Activated CD8-positive, alpha-beta memory T cell treated with anti-CD3 and anti-CD28 coated beads, Interleukin-2, amount 10 ng/mL, durations not matched to agents 7 days and 5 days (primary cell): Measurements from ENCODE around the gene IL18R1. TPM values are rescaled to one million over a fixed set of nuclear protein-coding genes. Genes with fewer than 3 reads are reported as not detected.

Experiments
- ATAC-seq: fragments of 150-1000 bp; cut with Tn5 transposase; one replicate; pipeline ENCODE4 v1.10.0; 2021; ENCODE audit warnings: moderate library complexity
- CTCF ChIA-PET: fragments of 350-600 bp; sonication (Branson Sonifier 250); formaldehyde crosslinking; loops from one replicate; lab custom pipeline; 2021; ENCODE audit warnings: antibody characterized with exemption; lab: Charles Lee
- DNase-seq: peaks from one replicate; pipeline ENCODE4 v3.0.0-alpha.2; 2020
- H3K27ac Mint-ChIP-seq: one replicate; pipeline ENCODE4 v1.8.0; 2021; ENCODE audit warnings: mild to moderate bottlenecking, mixed read lengths
- H3K27me3 Mint-ChIP-seq: one replicate; pipeline ENCODE4 v1.8.0; 2021; ENCODE audit warnings: mixed read lengths
- H3K36me3 Mint-ChIP-seq: one replicate; pipeline ENCODE4 v1.8.0; 2021; ENCODE audit warnings: mild to moderate bottlenecking, mixed read lengths
- H3K4me1 Mint-ChIP-seq: one replicate; pipeline ENCODE4 v1.8.0; 2021; ENCODE audit warnings: mixed read lengths
- H3K4me3 Mint-ChIP-seq: one replicate; pipeline ENCODE4 v1.8.0; 2021; ENCODE audit warnings: mild to moderate bottlenecking, moderate library complexity, mixed read lengths
- H3K9me3 Mint-ChIP-seq: one replicate; pipeline ENCODE4 v1.8.0; 2022; ENCODE audit warnings: low read depth, mixed read lengths
- total RNA-seq, 2 experiments: library from RNA; stranded (reverse); gene quantifications; one replicate each; pipeline ENCODE4 v1.2.3, GENCODE V29; 2021

IL18R1 gene
- total RNA-seq, 2 experiments from 2014 or later = 19.8 to 25.9 TPM

- H3K4me3 Mint-ChIP-seq = no peak overlapping the region
Observed at GRCh38 chr2:102376052-102376591, 20.5 kb downstream of the IL18R1 start.

GRCh38 chr2:102383722-102384121 lies 28.1 kb downstream of the IL18R1 start:
- Mint-ChIP-seq H3K4me1 (peaks cover 7% of the 10 kb centered on the region), H3K4me3 (no peak overlapping the region), H3K27ac (no peak overlapping the region), H3K9me3 (peaks cover 26% of the 10 kb centered on the region), H3K27me3 (no peaks in the 10 kb centered on the region), H3K36me3 (peaks cover 80% of the 10 kb centered on the region)
- ATAC-seq (no peak), DNase-seq (no peak)
- CTCF ChIA-PET = no interaction called here

More at GRCh38 chr2:102376052-102376591, 20.5 kb downstream of the IL18R1 start:
- peaks cover 78% of the 10 kb centered on the region for H3K36me3 Mint-ChIP-seq
- no peak for ATAC-seq
- no peak overlapping the region for H3K27ac Mint-ChIP-seq
- no peak for DNase-seq
- H3K9me3 Mint-ChIP-seq = peaks cover 24% of the 10 kb centered on the region
- H3K4me1 Mint-ChIP-seq = peaks cover 2% of the 10 kb centered on the region
- CTCF ChIA-PET = interaction anchor here (1.5 kb wide), 1 partner anchor 21 kb away, joined by 3 read pairs; no protein-coding TSS in a partner anchor
- no peaks in the 10 kb centered on the region for H3K27me3 Mint-ChIP-seq

- no peak for ATAC-seq
- H3K9me3 Mint-ChIP-seq = peaks cover 24% of the 10 kb centered on the region
- CTCF ChIA-PET = interaction anchor here (0.8 to 1.0 kb wide), 2 partner anchors 57 to 63 kb away, joined by 3 read pairs; no protein-coding TSS in a partner anchor
Observed at GRCh38 chr2:102385522-102385921, 29.9 kb downstream of the IL18R1 start.

GRCh38 chr2:102386004-102386403 lies 30.4 kb downstream of the IL18R1 start:
- peaks cover 24% of the 10 kb centered on the region for H3K9me3 Mint-ChIP-seq
- H3K36me3 Mint-ChIP-seq = peaks cover 75% of the 10 kb centered on the region
- no peaks in the 10 kb centered on the region for H3K27me3 Mint-ChIP-seq
- CTCF ChIA-PET = interaction anchor here (0.8 to 1.0 kb wide), 2 partner anchors 57 to 63 kb away, joined by 3 read pairs; no protein-coding TSS in a partner anchor
- DNase-seq (no peak), ATAC-seq (no peak)
- H3K4me3 Mint-ChIP-seq = no peak overlapping the region
- H3K27ac Mint-ChIP-seq = no peak overlapping the region
- peaks cover 7% of the 10 kb centered on the region for H3K4me1 Mint-ChIP-seq

More at GRCh38 chr2:102385522-102385921, 29.9 kb downstream of the IL18R1 start:
- Mint-ChIP-seq H3K4me1 (peaks cover 7% of the 10 kb centered on the region), H3K4me3 (no peak overlapping the region), H3K27me3 (no peaks in the 10 kb centered on the region), H3K27ac (no peak overlapping the region), H3K36me3 (peaks cover 76% of the 10 kb centered on the region)
- no peak for DNase-seq

GRCh38 chr2:102386867-102387541 lies 31.4 kb downstream of the IL18R1 start:
- H3K36me3 Mint-ChIP-seq = peaks cover 70% of the 10 kb centered on the region
- H3K27ac Mint-ChIP-seq = no peak overlapping the region
- H3K4me1 Mint-ChIP-seq = peaks cover 13% of the 10 kb centered on the region
- DNase-seq (no peak), ATAC-seq (no peak)
- no peaks in the 10 kb centered on the region for H3K27me3 Mint-ChIP-seq
- no peak overlapping the region for H3K4me3 Mint-ChIP-seq
- H3K9me3 Mint-ChIP-seq = peaks cover 22% of the 10 kb centered on the region
- CTCF ChIA-PET = no interaction called here

- Mint-ChIP-seq H3K27ac (peak overlapping the region; percentile 25), H3K27me3 (no peaks in the 10 kb centered on the region), H3K4me3 (no peak overlapping the region), H3K36me3 (peaks cover 65% of the 10 kb centered on the region), H3K9me3 (peaks cover 21% of the 10 kb centered on the region), H3K4me1 (peaks cover 11% of the 10 kb centered on the region)
- DNase-seq = no peak
- no peak for ATAC-seq
- CTCF ChIA-PET = no interaction called here
Observed at GRCh38 chr2:102387763-102388546, 32.4 kb downstream of the IL18R1 start.

- no peaks in the 10 kb centered on the region for H3K9me3 Mint-ChIP-seq
- CTCF ChIA-PET = no interaction called here
- H3K27ac Mint-ChIP-seq = no peak overlapping the region
- H3K27me3 Mint-ChIP-seq = no peaks in the 10 kb centered on the region
- peaks cover 11% of the 10 kb centered on the region for H3K4me1 Mint-ChIP-seq
- peaks cover 40% of the 10 kb centered on the region for H3K36me3 Mint-ChIP-seq
- no peak overlapping the region for H3K4me3 Mint-ChIP-seq
- ATAC-seq (no peak), DNase-seq (no peak)
Observed at GRCh38 chr2:102391565-102391964, 36.0 kb downstream of the IL18R1 start.

- CTCF ChIA-PET = no interaction called here
- no peak for DNase-seq
- H3K27me3 Mint-ChIP-seq = no peaks in the 10 kb centered on the region
- peaks cover 35% of the 10 kb centered on the region for H3K36me3 Mint-ChIP-seq
- no peak overlapping the region for H3K4me3 Mint-ChIP-seq
- ATAC-seq = no peak
- H3K4me1 Mint-ChIP-seq = peaks cover 11% of the 10 kb centered on the region
- H3K27ac Mint-ChIP-seq = no peak overlapping the region
- no peaks in the 10 kb centered on the region for H3K9me3 Mint-ChIP-seq
Observed at GRCh38 chr2:102392096-102392495, 36.5 kb downstream of the IL18R1 start.

GRCh38 chr2:102392942-102393341 lies 37.3 kb downstream of the IL18R1 start:
- no peak overlapping the region for H3K27ac Mint-ChIP-seq
- no peak overlapping the region for H3K4me3 Mint-ChIP-seq
- DNase-seq (no peak), ATAC-seq (no peak)
- H3K9me3 Mint-ChIP-seq = no peaks in the 10 kb centered on the region
- peaks cover 6% of the 10 kb centered on the region for H3K4me1 Mint-ChIP-seq
- peaks cover 29% of the 10 kb centered on the region for H3K36me3 Mint-ChIP-seq
- CTCF ChIA-PET = no interaction called here
- H3K27me3 Mint-ChIP-seq = no peaks in the 10 kb centered on the region

- Mint-ChIP-seq H3K4me3 (no peak overlapping the region), H3K36me3 (peaks cover 15% of the 10 kb centered on the region), H3K4me1 (peaks cover 20% of the 10 kb centered on the region), H3K9me3 (no peaks in the 10 kb centered on the region), H3K27ac (no peak overlapping the region), H3K27me3 (no peaks in the 10 kb centered on the region)
- ATAC-seq (no peak), DNase-seq (no peak)
- CTCF ChIA-PET = interaction anchor here (1.5 kb wide), 1 partner anchor 20 kb away, joined by 3 read pairs; no protein-coding TSS in a partner anchor
Observed at GRCh38 chr2:102396012-102396411, 40.4 kb downstream of the IL18R1 start.

GRCh38 chr2:102397209-102397608 lies 41.6 kb downstream of the IL18R1 start:
- H3K36me3 Mint-ChIP-seq = peaks cover 13% of the 10 kb centered on the region
- CTCF ChIA-PET = interaction anchor here (1.5 kb wide), 1 partner anchor 21 kb away, joined by 3 read pairs; no protein-coding TSS in a partner anchor
- H3K4me1 Mint-ChIP-seq = peaks cover 23% of the 10 kb centered on the region
- no peak overlapping the region for H3K27ac Mint-ChIP-seq
- ATAC-seq (no peak), DNase-seq (no peak)
- no peaks in the 10 kb centered on the region for H3K27me3 Mint-ChIP-seq
- H3K4me3 Mint-ChIP-seq = no peak overlapping the region
- no peaks in the 10 kb centered on the region for H3K9me3 Mint-ChIP-seq

- ATAC-seq = no peak
Observed at GRCh38 chr2:102399499-102400141, 44.0 kb downstream of the IL18R1 start.

GRCh38 chr2:102401456-102401855 lies 45.9 kb downstream of the IL18R1 start:
- CTCF ChIA-PET = interaction anchor here (0.6 to 1.2 kb wide), 2 partner anchors 23 to 30 kb away, joined by 3 read pairs; no protein-coding TSS in a partner anchor
- no peak overlapping the region for H3K27ac Mint-ChIP-seq
- DNase-seq (no peak), ATAC-seq (no peak)
- no peaks in the 10 kb centered on the region for H3K9me3 Mint-ChIP-seq
- peaks cover 10% of the 10 kb centered on the region for H3K36me3 Mint-ChIP-seq
- H3K4me3 Mint-ChIP-seq = no peak overlapping the region
- peaks cover 23% of the 10 kb centered on the region for H3K4me1 Mint-ChIP-seq
- no peaks in the 10 kb centered on the region for H3K27me3 Mint-ChIP-seq

More at GRCh38 chr2:102399499-102400141, 44.0 kb downstream of the IL18R1 start:
- Mint-ChIP-seq H3K27me3 (no peaks in the 10 kb centered on the region), H3K36me3 (peaks cover 10% of the 10 kb centered on the region), H3K4me1 (peaks cover 23% of the 10 kb centered on the region), H3K27ac (no peak overlapping the region), H3K9me3 (no peaks in the 10 kb centered on the region), H3K4me3 (no peak overlapping the region)
- no peak for DNase-seq
- CTCF ChIA-PET = interaction anchor here (1.1 to 1.2 kb wide), 2 partner anchors 43 to 44 kb away, joined by 3 to 4 read pairs; partner anchors contain the start of gene IL18R1
